SJSA1 (cell line): Measurements from ENCODE around the gene ARRDC4. TPM values are rescaled to one million over a fixed set of nuclear protein-coding genes. Genes with fewer than 3 reads are reported as not detected.
"Not testable (repeated sequence)": the region's sequence is repeated elsewhere in the genome, so short reads cannot be mapped to it uniquely, and the experiment has no call there.

Experiments
- DNase-seq, 2 experiments: peaks; one replicate each; pipeline ENCODE4 v3.0.0-alpha.2; 2015 to 2020; ENCODE audit warnings: low spot score in 2 of 2, low read depth in 1 of 2
- H3K27ac ChIP-seq: fragments of 250-450 bp; sonication (Bioruptor Pico); 2 replicates; pipeline ENCODE4 v1.5.1; 2020; ENCODE audit warnings: mild to moderate bottlenecking, moderate library complexity
- H3K27me3 ChIP-seq: fragments of 250-450 bp; sonication (Bioruptor Pico); replicated peaks from 2 replicates; pipeline ENCODE4 v1.5.1; 2020; ENCODE audit warnings: mild to moderate bottlenecking, moderate library complexity
- H3K36me3 ChIP-seq: fragments of 250-450 bp; sonication (Bioruptor Pico); 2 replicates; pipeline ENCODE4 v1.5.1; 2020; ENCODE audit warnings: mild to moderate bottlenecking
- H3K4me1 ChIP-seq: fragments of 250-450 bp; sonication (Bioruptor Pico); replicated peaks from 2 replicates; pipeline ENCODE4 v1.6.1; 2021; ENCODE audit warnings: mild to moderate bottlenecking
- H3K4me3 ChIP-seq: fragments of 250-450 bp; sonication (Bioruptor Pico); 2 replicates; pipeline ENCODE4 v1.5.1; 2020; ENCODE audit warnings: mild to moderate bottlenecking
- H3K9me3 ChIP-seq: fragments of 250-450 bp; sonication (Bioruptor Pico); replicated peaks from 2 replicates; pipeline ENCODE4 v1.5.1; 2020; ENCODE audit warnings: mild to moderate bottlenecking
- total RNA-seq: library from RNA; depleted of rRNA; stranded (reverse); fragments of >200 nt; shearing (Covaris generic); gene quantifications from 2 replicates; pipeline ENCODE4 v1.2.3, GENCODE V29; 2014

ARRDC4 gene
- total RNA-seq, 1 experiment from 2014 or later, result 4.2 TPM

GRCh38 chr15:97976766-97977503, 16.4 kb downstream of the ARRDC4 start:
- Histone ChIP-seq H3K4me1 (no peaks in the 10 kb centered on the region), H3K27me3 (no peaks in the 10 kb centered on the region), H3K9me3 (no peaks in the 10 kb centered on the region), H3K4me3 (no peak overlapping the region), H3K27ac (no peak overlapping the region), H3K36me3 (no peaks in the 10 kb centered on the region; the same call in 1 of the 2 replicates)
- DNase-seq, result no peak

- no peak for DNase-seq
- no peak overlapping the region for H3K27ac ChIP-seq
- H3K36me3 ChIP-seq, result no peaks in the 10 kb centered on the region
- H3K27me3 ChIP-seq, result no peaks in the 10 kb centered on the region
- no peaks in the 10 kb centered on the region for H3K4me1 ChIP-seq
- no peaks in the 10 kb centered on the region for H3K9me3 ChIP-seq
- H3K4me3 ChIP-seq, result no peak overlapping the region
Observed at GRCh38 chr15:97977734-97978133, 17.2 kb downstream of the ARRDC4 start.

GRCh38 chr15:97978401-97979139, 18.1 kb downstream of the ARRDC4 start:
- no peak overlapping the region for H3K27ac ChIP-seq
- H3K9me3 ChIP-seq, result no peaks in the 10 kb centered on the region
- H3K4me1 ChIP-seq, result no peaks in the 10 kb centered on the region
- DNase-seq, result no peak
- no peak overlapping the region for H3K4me3 ChIP-seq
- no peaks in the 10 kb centered on the region for H3K36me3 ChIP-seq
- no peaks in the 10 kb centered on the region for H3K27me3 ChIP-seq

- Histone ChIP-seq H3K27ac (no peak overlapping the region), H3K9me3 (no peaks in the 10 kb centered on the region), H3K27me3 (no peaks in the 10 kb centered on the region), H3K36me3 (no peaks in the 10 kb centered on the region), H3K4me3 (no peak overlapping the region), H3K4me1 (no peaks in the 10 kb centered on the region)
- no peak for DNase-seq
Observed at GRCh38 chr15:97979140-97979520, 18.6 kb downstream of the ARRDC4 start.

- Histone ChIP-seq H3K4me1 (no peaks in the 10 kb centered on the region), H3K9me3 (no peaks in the 10 kb centered on the region), H3K27me3 (no peaks in the 10 kb centered on the region), H3K27ac (no peak overlapping the region), H3K36me3 (no peaks in the 10 kb centered on the region), H3K4me3 (no peak overlapping the region)
- DNase-seq, result no peak
Observed at GRCh38 chr15:97981058-97981457, 20.6 kb downstream of the ARRDC4 start.

- Histone ChIP-seq H3K27ac (no peak overlapping the region), H3K4me3 (no peak overlapping the region), H3K27me3 (no peaks in the 10 kb centered on the region), H3K4me1 (no peaks in the 10 kb centered on the region), H3K36me3 (no peaks in the 10 kb centered on the region), H3K9me3 (no peaks in the 10 kb centered on the region)
- DNase-seq, result no peak
Observed at GRCh38 chr15:97981758-97982157, 21.3 kb downstream of the ARRDC4 start.

GRCh38 chr15:97984157-97984556, 23.7 kb downstream of the ARRDC4 start:
- DNase-seq, result no peak
- no peaks in the 10 kb centered on the region for H3K4me1 ChIP-seq
- no peaks in the 10 kb centered on the region for H3K27me3 ChIP-seq
- H3K9me3 ChIP-seq, result no peaks in the 10 kb centered on the region
- H3K27ac ChIP-seq, result no peak overlapping the region
- H3K4me3 ChIP-seq, result no peak overlapping the region
- H3K36me3 ChIP-seq, result no peaks in the 10 kb centered on the region

GRCh38 chr15:97985979-97986378, 25.5 kb downstream of the ARRDC4 start:
- H3K36me3 ChIP-seq, H3K9me3 ChIP-seq, H3K4me3 ChIP-seq, H3K27me3 ChIP-seq, DNase-seq, H3K4me1 ChIP-seq, H3K27ac ChIP-seq: not testable (repeated sequence)

GRCh38 chr15:97986781-97987180, 26.3 kb downstream of the ARRDC4 start:
- Histone ChIP-seq H3K9me3 (no peaks in the 10 kb centered on the region), H3K4me1 (no peaks in the 10 kb centered on the region), H3K4me3 (no peak overlapping the region), H3K36me3 (no peaks in the 10 kb centered on the region), H3K27ac (no peak overlapping the region), H3K27me3 (no peaks in the 10 kb centered on the region)
- no peak for DNase-seq

- Histone ChIP-seq H3K27ac (no peak overlapping the region), H3K4me3 (no peak overlapping the region), H3K9me3 (no peaks in the 10 kb centered on the region), H3K27me3 (no peaks in the 10 kb centered on the region), H3K4me1 (no peaks in the 10 kb centered on the region), H3K36me3 (no peaks in the 10 kb centered on the region)
- DNase-seq, result no peak
Observed at GRCh38 chr15:97989299-97989698, 28.8 kb downstream of the ARRDC4 start.

GRCh38 chr15:97991972-97992541, 31.6 kb downstream of the ARRDC4 start:
- no peaks in the 10 kb centered on the region for H3K36me3 ChIP-seq
- no peaks in the 10 kb centered on the region for H3K4me1 ChIP-seq
- H3K9me3 ChIP-seq, result peaks cover 4% of the 10 kb centered on the region; the same call in 1 of the 2 replicates
- no peak for DNase-seq
- no peaks in the 10 kb centered on the region for H3K27me3 ChIP-seq
- H3K27ac ChIP-seq, result no peak overlapping the region
- no peak overlapping the region for H3K4me3 ChIP-seq

GRCh38 chr15:97992823-97993222, 32.3 kb downstream of the ARRDC4 start:
- no peak for DNase-seq
- Histone ChIP-seq H3K36me3 (no peaks in the 10 kb centered on the region), H3K9me3 (peaks cover 4% of the 10 kb centered on the region; the same call in 1 of the 2 replicates), H3K4me1 (no peaks in the 10 kb centered on the region), H3K27me3 (no peaks in the 10 kb centered on the region), H3K4me3 (no peak overlapping the region), H3K27ac (no peak overlapping the region)

- Histone ChIP-seq H3K9me3 (peaks cover 4% of the 10 kb centered on the region; the same call in 1 of the 2 replicates), H3K27ac (no peak overlapping the region), H3K36me3 (no peaks in the 10 kb centered on the region), H3K27me3 (no peaks in the 10 kb centered on the region), H3K4me3 (no peak overlapping the region), H3K4me1 (peaks cover 1% of the 10 kb centered on the region)
- no peak for DNase-seq
Observed at GRCh38 chr15:97993310-97993738, 32.8 kb downstream of the ARRDC4 start.

- Histone ChIP-seq H3K27ac (no peak overlapping the region), H3K4me1 (peaks cover 6% of the 10 kb centered on the region), H3K36me3 (no peaks in the 10 kb centered on the region), H3K27me3 (no peaks in the 10 kb centered on the region), H3K4me3 (no peak overlapping the region), H3K9me3 (peaks cover 4% of the 10 kb centered on the region; the same call in 1 of the 2 replicates)
- no peak for DNase-seq
Observed at GRCh38 chr15:97994236-97994635, 33.7 kb downstream of the ARRDC4 start.
